ENCODE data around the gene ASPSCR1. TPM values are rescaled to one million over a fixed set of nuclear protein-coding genes. Genes with fewer than 3 reads are reported as not detected.

ASPSCR1 gene
- total RNA-seq, 4 donors from 2014 or later = 17.9 to 25.6 (median 21.6) TPM

GRCh38 chr17:82053130-82053529, 75.7 kb downstream of the ASPSCR1 start:
- H3K4me3 ChIP-seq = peak overlapping the region; percentile 85
- peaks cover 62% of the 10 kb centered on the region for H3K36me3 ChIP-seq
- H3K27ac ChIP-seq = no peak overlapping the region
- H3K4me1 ChIP-seq = peaks cover 42% of the 10 kb centered on the region
- no peak for TF ChIP-seq POLR2AphosphoS5 (IDR thresholded peaks at IDR 0.05)
- H3K27me3 ChIP-seq = no peaks in the 10 kb centered on the region
- H3K9me3 ChIP-seq = no peaks in the 10 kb centered on the region
- no peak for DNase-seq (ENCODE audit: low spot score in 2 of 2)
- 96% methylated on average over 11 of the region's 19 CpGs for WGBS

- WGBS = 100% methylated on average over 1 of the region's 28 CpGs
- H3K4me1 ChIP-seq = peaks cover 42% of the 10 kb centered on the region
- no peak for DNase-seq (ENCODE audit: low spot score in 2 of 2)
- TF ChIP-seq POLR2AphosphoS5 (IDR thresholded peaks at IDR 0.05) (no peak), EP300 (IDR thresholded peaks at IDR 0.05) (no peak), POLR2A (IDR thresholded peaks at IDR 0.05) (no peak)
- H3K4me3 ChIP-seq = peak overlapping the region; percentile 85
- H3K27me3 ChIP-seq = no peaks in the 10 kb centered on the region
- H3K27ac ChIP-seq = no peak overlapping the region
- no peaks in the 10 kb centered on the region for H3K9me3 ChIP-seq
- H3K36me3 ChIP-seq = peaks cover 62% of the 10 kb centered on the region
Observed at GRCh38 chr17:82053556-82054263, 76.3 kb downstream of the ASPSCR1 start.

GRCh38 chr17:82054351-82055022, 77.1 kb downstream of the ASPSCR1 start:
- Histone ChIP-seq H3K27me3 (no peaks in the 10 kb centered on the region), H3K36me3 (peaks cover 64% of the 10 kb centered on the region), H3K9me3 (no peaks in the 10 kb centered on the region), H3K4me3 (no peak overlapping the region), H3K27ac (no peak overlapping the region), H3K4me1 (peaks cover 41% of the 10 kb centered on the region)
- TF ChIP-seq POLR2A (IDR thresholded peaks at IDR 0.05) (no peak), EP300 (IDR thresholded peaks at IDR 0.05) (no peak), CTCF (IDR thresholded peaks at IDR 0.05) (no peak), POLR2AphosphoS5 (IDR thresholded peaks at IDR 0.05) (no peak)
- DNase-seq (ENCODE audit: low spot score in 2 of 2) = no peak
- WGBS = 91% methylated on average over 14 of the region's 38 CpGs

GRCh38 chr17:82055023-82055964, 77.9 kb downstream of the ASPSCR1 start:
- no peak for DNase-seq (ENCODE audit: low spot score in 2 of 2)
- H3K27me3 ChIP-seq = no peaks in the 10 kb centered on the region
- H3K27ac ChIP-seq = no peak overlapping the region
- peaks cover 69% of the 10 kb centered on the region for H3K36me3 ChIP-seq
- 80% methylated on average over 11 of the region's 26 CpGs for WGBS
- H3K9me3 ChIP-seq = no peaks in the 10 kb centered on the region
- peaks cover 33% of the 10 kb centered on the region for H3K4me1 ChIP-seq
- H3K4me3 ChIP-seq = no peak overlapping the region
- TF ChIP-seq CTCF (IDR thresholded peaks at IDR 0.05) = no peak
- no peak for TF ChIP-seq EP300 (IDR thresholded peaks at IDR 0.05)
- no peak for TF ChIP-seq POLR2A (IDR thresholded peaks at IDR 0.05)

GRCh38 chr17:82055965-82056728, 78.7 kb downstream of the ASPSCR1 start:
- peaks cover 77% of the 10 kb centered on the region for H3K36me3 ChIP-seq
- H3K27ac ChIP-seq = no peak overlapping the region
- no peak for TF ChIP-seq CTCF (IDR thresholded peaks at IDR 0.05)
- no peak for TF ChIP-seq EP300 (IDR thresholded peaks at IDR 0.05)
- no peak for TF ChIP-seq POLR2A (IDR thresholded peaks at IDR 0.05)
- no peak for TF ChIP-seq POLR2AphosphoS5 (IDR thresholded peaks at IDR 0.05)
- 93% methylated on average over 13 of the region's 28 CpGs for WGBS
- H3K27me3 ChIP-seq = no peaks in the 10 kb centered on the region
- DNase-seq (ENCODE audit: low spot score in 2 of 2) = no peak
- peaks cover 24% of the 10 kb centered on the region for H3K4me1 ChIP-seq
- no peak overlapping the region for H3K4me3 ChIP-seq
- no peaks in the 10 kb centered on the region for H3K9me3 ChIP-seq
